K562 (cell line): ENCODE measurements around the gene RDH11. TPM values are rescaled to one million over a fixed set of nuclear protein-coding genes. Genes with fewer than 3 reads are reported as not detected.

Experiments
- BCL6 ChIP-seq: fragments of 250-450 bp; sonication (Bioruptor Pico); IDR thresholded peaks from 2 replicates; pipeline ENCODE4 v1.4.0; 2020
- E2F6 ChIP-seq, 2 experiments: IDR thresholded peaks; 2 replicates each; pipeline ENCODE4 v1.6.1; 2011; ENCODE audit warnings: borderline replicate concordance in 1 of 2, control low read depth in 1 of 2, low read depth in 1 of 2, low read length in 1 of 2, mild to moderate bottlenecking in 1 of 2, mixed read lengths in 1 of 2, moderate library complexity in 1 of 2; ENCODE audit not compliant: insufficient read depth in 1 of 2, insufficient read length in 1 of 2, poor library complexity in 1 of 2, severe bottlenecking in 1 of 2; ENCODE audit errors: extremely low read depth in 1 of 2
- FOXJ3 ChIP-seq: sonication (generic); formaldehyde crosslinking; IDR thresholded peaks from 2 replicates; pipeline ENCODE4 v1.4.0; 2020; ENCODE audit warnings: mild to moderate bottlenecking, missing genetic modification reagents
- HCFC1 ChIP-seq: IDR thresholded peaks from 2 replicates; pipeline ENCODE4 v1.6.1; 2012; ENCODE audit warnings: low read depth, low read length, improper control_type of control experiment
- HDAC2 ChIP-seq: fragments of 450-650 bp; IDR thresholded peaks from 2 replicates; pipeline ENCODE4 v1.6.1; 2016; ENCODE audit warnings: mild to moderate bottlenecking
- HES1 ChIP-seq: fragments of 450-650 bp; IDR thresholded peaks from 2 replicates; pipeline ENCODE4 v1.6.1; 2016; ENCODE audit warnings: low read depth, mild to moderate bottlenecking, moderate library complexity
- HMBOX1 ChIP-seq: sonication (generic); IDR thresholded peaks from 2 replicates; pipeline ENCODE4 v1.6.1; 2016
- HOMEZ ChIP-seq: fragments of 250-450 bp; sonication (Bioruptor Pico); IDR thresholded peaks from 2 replicates; pipeline ENCODE4 v1.4.0; 2020; ENCODE audit warnings: mild to moderate bottlenecking, moderate library complexity
- KLF6 ChIP-seq: fragments of 250-450 bp; sonication (Bioruptor Pico); IDR thresholded peaks from 2 replicates; pipeline ENCODE4 v1.4.0; 2020; ENCODE audit warnings: mild to moderate bottlenecking, moderate library complexity, borderline replicate concordance
- NCOR1 ChIP-seq: fragments of 450-650 bp; IDR thresholded peaks from 2 replicates; pipeline ENCODE4 v1.6.1; 2016; ENCODE audit warnings: mild to moderate bottlenecking, moderate library complexity
- NEUROD1 ChIP-seq: fragments of 150-350 bp; IDR thresholded peaks from 2 replicates; pipeline ENCODE4 v1.6.1; 2014; ENCODE audit warnings: borderline replicate concordance, low read length, low read depth; ENCODE audit not compliant: partially characterized antibody
- NR2F6 ChIP-seq: fragments of 450-650 bp; formaldehyde crosslinking; IDR thresholded peaks from 2 replicates; pipeline ENCODE4 v1.4.0; 2020; ENCODE audit warnings: mild to moderate bottlenecking
- POLR2H ChIP-seq: IDR thresholded peaks from 2 replicates; pipeline ENCODE4 v1.6.1; 2016; ENCODE audit warnings: missing genetic modification characterization, low read depth, mild to moderate bottlenecking, control low read depth, missing compliant biosample characterization, moderate library complexity
- RBBP5 ChIP-seq: fragments of 200-600 bp; sonication (generic); IDR thresholded peaks from 2 replicates; pipeline ENCODE4 v1.6.1; 2012; ENCODE audit warnings: borderline replicate concordance, mild to moderate bottlenecking, low read length, control low read depth, inconsistent platforms; ENCODE audit not compliant: insufficient read depth, poor library complexity, severe bottlenecking
- RUNX1 ChIP-seq: sonication (generic); IDR thresholded peaks from 2 replicates; pipeline ENCODE4 v1.6.1; 2016; ENCODE audit warnings: antibody characterized with exemption, low read depth
- SMAD4 ChIP-seq: fragments of 250-450 bp; sonication (Bioruptor Pico); conservative IDR thresholded peaks from 2 replicates; pipeline ENCODE4 v1.8.0; 2021; ENCODE audit warnings: inconsistent platforms, mild to moderate bottlenecking, moderate library complexity
- SNIP1 ChIP-seq: fragments of 450-650 bp; IDR thresholded peaks from 2 replicates; pipeline ENCODE4 v1.7.1; 2017; ENCODE audit warnings: low read depth, mild to moderate bottlenecking
- TCF3 ChIP-seq: sonication (generic); formaldehyde crosslinking; IDR thresholded peaks from 2 replicates; pipeline ENCODE4 v1.4.0; 2020; ENCODE audit warnings: mild to moderate bottlenecking, missing genetic modification reagents
- ZBTB17 ChIP-seq: fragments of 450-650 bp; formaldehyde crosslinking; IDR thresholded peaks from 2 replicates; pipeline ENCODE4 v1.4.0; 2020; ENCODE audit warnings: mild to moderate bottlenecking
- ZC3H8 ChIP-seq: fragments of 450-650 bp; IDR thresholded peaks from 2 replicates; pipeline ENCODE4 v1.6.1; 2017
- ZKSCAN3 ChIP-seq: fragments of 250-450 bp; sonication (Bioruptor Pico); IDR thresholded peaks from 2 replicates; pipeline ENCODE4 v1.4.0; 2020
- ZNF174 ChIP-seq: fragments of 250-450 bp; sonication (Bioruptor Pico); IDR thresholded peaks from 2 replicates; pipeline ENCODE4 v1.4.0; 2020; ENCODE audit warnings: mild to moderate bottlenecking
- ZNF263 ChIP-seq: sonication (generic); formaldehyde crosslinking; IDR thresholded peaks from 2 replicates; pipeline ENCODE4 v1.8.0; 2022; ENCODE audit warnings: mild to moderate bottlenecking, missing genetic modification reagents, borderline replicate concordance
- ZNF316 ChIP-seq: fragments of 450-650 bp; IDR thresholded peaks from 2 replicates; pipeline ENCODE4 v1.6.1; 2016
- ZNF324 ChIP-seq: fragments of 250-450 bp; sonication (Bioruptor Pico); IDR thresholded peaks from 2 replicates; pipeline ENCODE4 v1.4.0; 2020; ENCODE audit warnings: mild to moderate bottlenecking
- ZNF512 ChIP-seq: IDR thresholded peaks from 2 replicates; pipeline ENCODE4 v1.6.1; 2016; ENCODE audit warnings: missing genetic modification characterization, missing compliant biosample characterization
- polyA plus RNA-seq, 8 experiments: library from polyadenylated mRNA; depleted of rRNA in 4 of 8; stranded (reverse) in 5 of 8; unstranded in 3 of 8; fragments of >200 nt; fragmentation: Nextera tagmentation in 2 of 8; fragmentation: Illumina TruSeq in 1 of 8; extraction: Ambion mirVana in 2 of 8; extraction: Trizol in 1 of 8; gene quantifications; 2 replicates each; pipeline versions ENCODE4 v1.2.1 to v1.2.3, GENCODE V29; 2011 to 2014; ENCODE audit warnings: inconsistent platforms in 1 of 8, missing spikeins in 1 of 8
- total RNA-seq, 7 experiments: library from RNA; depleted of rRNA in 6 of 7; stranded (reverse); fragments of >200 nt in 6 of 7; fragmentation: Illumina TruSeq in 2 of 7; extraction: Trizol in 2 of 7; gene quantifications; 2 replicates each; pipeline versions ENCODE4 v1.2.1 to v1.2.3, GENCODE V29; 2011 to 2021; ENCODE audit warnings: low replicate concordance in 1 of 7

The RDH11 gene
- total and polyA plus RNA-seq, 9 of the 15 experiments (the other 6 are each of a cell fraction or from before 2014, with no cell fraction given): 50.6 to 172 (median 70.5) TPM

GRCh38 chr14:67680121-67680602 is 15.4 kb downstream of the RDH11 start (continued):
- TF ChIP-seq ZNF512 (no peak), ZC3H8 (no peak), NR2F6 (CRISPR knock-in tag) (no peak), TCF3 (CRISPR knock-in tag) (peak; percentile 66), HMBOX1 (peak; percentile 99), E2F6 (IDR thresholded peaks at IDR 0.05; ENCODE audit: borderline replicate concordance in 1 of 2, extremely low read depth in 1 of 2, insufficient read depth in 1 of 2, insufficient read length in 1 of 2, low read depth in 1 of 2, low read length in 1 of 2, poor library complexity in 1 of 2, severe bottlenecking in 1 of 2) (no peak), ZBTB17 (no peak), NEUROD1 (peak; percentile 14), HOMEZ (CRISPR knock-in tag) (no peak), ZKSCAN3 (no peak), HDAC2 (peak; percentile 52; the same call in 1 of the 2 replicates), SNIP1 (no peak), FOXJ3 (CRISPR knock-in tag) (no peak), RBBP5 (peak; percentile 30), ZNF316 (peak; percentile 81), KLF6 (CRISPR knock-in tag) (no peak), RUNX1 (no peak), ZNF174 (CRISPR knock-in tag) (no peak), SMAD4 (CRISPR knock-in tag) (no peak), NCOR1 (peak; percentile 53; the same call in 1 of the 2 replicates), POLR2H (tag) (no peak), HCFC1 (no peak), HES1 (no peak), ZNF263 (no peak), ZNF324 (CRISPR knock-in tag) (no peak), BCL6 (CRISPR knock-in tag) (no peak)
